ENCODE measurements around the gene OXCT1.
"Not testable (repeated sequence)": the region's sequence is repeated elsewhere in the genome, so short reads cannot be mapped to it uniquely, and the experiment has no call there.

Gene OXCT1

DNA sequence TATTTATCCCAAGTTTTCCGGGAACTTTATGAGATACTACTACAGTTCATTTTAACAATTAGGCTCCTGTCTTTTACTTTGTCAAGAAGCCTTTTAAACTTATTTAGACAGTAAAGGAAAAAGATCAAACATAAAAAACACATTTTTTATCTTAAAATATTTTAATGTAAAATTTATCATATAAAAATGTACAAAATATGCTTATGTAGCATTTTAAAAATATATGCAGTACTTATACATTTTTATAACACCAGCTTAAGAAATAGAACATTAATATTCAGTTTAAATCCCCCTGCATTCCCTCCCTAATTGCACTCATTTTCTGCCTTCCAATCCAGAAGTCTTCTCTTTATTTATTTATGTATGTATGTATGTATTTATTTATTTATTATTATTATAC is 24.5 kb downstream of the OXCT1 start:
- not testable (repeated sequence) for H3K27ac ChIP-seq (ENCODE audit: low read length); H3K4me3 ChIP-seq (ENCODE audit: low read length in 2 of 2); H3K27me3 ChIP-seq (ENCODE audit: control insufficient read depth in 1 of 2, insufficient read depth in 2 of 2, low read length in 2 of 2); H3K9me3 ChIP-seq (ENCODE audit: control insufficient read depth in 2 of 2, low read length in 2 of 2); H3K9ac ChIP-seq (ENCODE audit: low read length in 2 of 2); H3K4me1 ChIP-seq (ENCODE audit: control insufficient read depth, insufficient read depth, low read length)
- H3K36me3 ChIP-seq (ENCODE audit: control insufficient read depth in 2 of 2, insufficient read depth in 2 of 2, low read length in 2 of 2), result peaks cover 16 to 19% of the 10 kb centered on the region in 2 donors

DNA sequence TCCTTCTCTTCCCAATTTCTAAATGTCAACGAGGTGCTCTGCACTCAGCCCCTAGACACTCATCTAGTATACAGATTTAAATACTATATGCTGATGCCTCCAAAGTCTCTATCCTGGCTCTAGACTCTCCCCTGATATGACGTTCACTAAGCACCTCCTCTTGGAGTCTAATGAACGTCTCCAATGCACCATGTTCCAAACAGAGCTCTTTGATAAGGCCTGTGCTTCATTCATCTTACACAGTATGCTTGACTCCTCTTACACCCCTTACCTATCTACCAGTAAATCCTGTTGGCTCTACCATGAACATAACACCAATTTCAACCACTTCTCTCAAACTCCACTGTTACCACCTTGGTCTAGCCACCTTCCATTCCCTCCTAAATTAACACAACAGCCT is 25.7 kb downstream of the OXCT1 start:
- H3K9me3 ChIP-seq (ENCODE audit: control insufficient read depth in 2 of 2, low read length in 2 of 2), result no peaks in the 10 kb centered on the region
- no peak overlapping the region for H3K27ac ChIP-seq (ENCODE audit: low read length)
- H3K4me3 ChIP-seq (ENCODE audit: low read length in 2 of 2), result no peak overlapping the region
- peaks cover 10 to 15% of the 10 kb centered on the region in 2 donors for H3K36me3 ChIP-seq (ENCODE audit: control insufficient read depth in 2 of 2, insufficient read depth in 2 of 2, low read length in 2 of 2)
- no peaks in the 10 kb centered on the region for H3K4me1 ChIP-seq (ENCODE audit: control insufficient read depth, insufficient read depth, low read length)
- no peaks in the 10 kb centered on the region for H3K27me3 ChIP-seq (ENCODE audit: control insufficient read depth in 1 of 2, insufficient read depth in 2 of 2, low read length in 2 of 2)
- no peak overlapping the region for H3K9ac ChIP-seq (ENCODE audit: low read length in 2 of 2)

DNA sequence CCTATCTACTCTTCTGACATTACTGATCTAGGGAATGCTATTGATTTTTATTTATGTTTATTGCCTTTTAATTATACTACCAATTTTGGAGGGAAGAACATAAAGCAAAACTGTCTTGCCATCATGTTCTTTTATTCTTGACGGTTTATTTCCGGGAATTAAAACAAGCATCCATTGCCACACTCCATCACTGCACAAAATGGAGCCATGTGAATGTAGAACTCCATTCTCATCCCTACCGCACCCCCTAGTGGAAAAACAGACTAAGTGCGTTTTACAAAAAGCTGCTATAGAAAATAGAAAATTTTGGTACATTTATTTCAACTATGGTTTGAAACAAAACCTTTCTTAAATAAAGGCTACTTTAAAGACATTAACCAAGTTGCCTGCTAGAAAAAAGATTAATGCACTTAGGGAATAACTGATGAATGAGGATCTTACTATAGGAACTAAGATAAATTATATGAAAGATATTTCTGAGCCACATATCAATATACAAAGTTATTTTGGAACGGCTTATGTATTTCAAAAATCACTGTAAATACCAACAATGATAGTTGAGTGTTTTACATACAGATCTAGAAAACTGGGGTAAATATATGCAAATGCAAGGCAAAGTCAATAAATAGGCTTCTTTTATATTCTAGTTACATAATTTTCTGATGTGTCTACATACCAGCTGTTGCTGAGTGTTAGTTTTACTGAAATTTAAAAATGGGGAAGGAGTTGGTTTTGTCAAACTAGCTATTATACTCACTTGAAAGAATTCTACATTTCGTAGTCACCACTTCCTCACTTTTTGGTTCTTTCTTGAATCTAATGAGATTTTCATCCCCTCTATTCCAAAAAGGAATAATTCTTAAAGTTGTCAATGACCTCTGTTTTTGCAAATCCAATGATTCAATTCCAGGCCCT is 26.5 kb downstream of the OXCT1 start:
- Histone ChIP-seq H3K4me3 (ENCODE audit: low read length in 2 of 2) (no peak overlapping the region), H3K9ac (ENCODE audit: low read length in 2 of 2) (no peak overlapping the region), H3K27me3 (ENCODE audit: control insufficient read depth in 1 of 2, insufficient read depth in 2 of 2, low read length in 2 of 2) (no peaks in the 10 kb centered on the region), H3K4me1 (ENCODE audit: control insufficient read depth, insufficient read depth, low read length) (no peaks in the 10 kb centered on the region), H3K9me3 (ENCODE audit: control insufficient read depth in 2 of 2, low read length in 2 of 2) (no peaks in the 10 kb centered on the region), H3K36me3 (ENCODE audit: control insufficient read depth in 2 of 2, insufficient read depth in 2 of 2, low read length in 2 of 2) (peaks cover 4 to 7% of the 10 kb centered on the region in 2 donors), H3K27ac (ENCODE audit: low read length) (no peak overlapping the region)

DNA sequence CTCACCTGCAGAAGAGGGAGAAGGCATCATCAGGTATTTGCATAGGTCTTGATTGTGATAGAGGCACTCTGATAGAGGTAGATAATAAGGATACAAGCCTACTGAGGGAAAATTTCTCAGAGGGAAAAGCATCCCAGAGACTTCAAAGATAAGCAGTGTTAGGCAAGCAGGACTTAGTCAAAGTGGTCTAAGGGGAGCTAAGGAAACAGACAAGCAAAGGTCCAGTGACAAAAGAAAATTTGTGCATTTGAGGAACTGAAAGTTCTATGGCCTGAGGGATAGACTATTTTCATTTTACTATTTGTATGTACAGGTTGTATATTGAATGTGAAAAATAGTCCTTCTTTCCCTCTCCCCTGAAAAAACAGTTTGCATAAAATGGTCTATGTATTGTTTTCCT is 27.4 kb downstream of the OXCT1 start:
- no peak overlapping the region for H3K9ac ChIP-seq (ENCODE audit: low read length in 2 of 2)
- H3K36me3 ChIP-seq (ENCODE audit: control insufficient read depth in 2 of 2, insufficient read depth in 2 of 2, low read length in 2 of 2), result peaks cover 4 to 7% of the 10 kb centered on the region in 2 donors
- H3K4me3 ChIP-seq (ENCODE audit: low read length in 2 of 2), result no peak overlapping the region
- H3K27ac ChIP-seq (ENCODE audit: low read length), result no peak overlapping the region
- H3K9me3 ChIP-seq (ENCODE audit: control insufficient read depth in 2 of 2, low read length in 2 of 2), result no peaks in the 10 kb centered on the region
- H3K27me3 ChIP-seq (ENCODE audit: control insufficient read depth in 1 of 2, insufficient read depth in 2 of 2, low read length in 2 of 2), result no peaks in the 10 kb centered on the region
- no peaks in the 10 kb centered on the region for H3K4me1 ChIP-seq (ENCODE audit: control insufficient read depth, insufficient read depth, low read length)

DNA sequence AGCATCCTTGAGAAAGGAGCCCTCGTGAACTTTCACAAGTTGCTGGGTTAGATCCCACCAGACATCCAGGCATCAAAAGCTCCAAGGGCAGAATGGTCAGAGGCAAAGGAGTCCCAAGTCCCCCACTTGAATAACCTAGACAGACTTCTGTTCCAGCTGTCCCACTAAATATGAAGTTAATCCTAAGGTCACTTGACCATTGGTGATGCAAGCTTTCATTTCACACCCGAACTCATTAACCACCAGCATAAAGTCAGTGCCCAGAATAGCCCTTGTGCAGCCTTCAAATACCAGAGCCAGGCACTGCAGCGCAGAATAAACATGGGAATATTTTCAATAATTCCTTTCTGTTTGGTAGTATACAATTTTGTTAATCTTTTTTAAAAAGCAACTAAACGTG is 28.9 kb downstream of the OXCT1 start:
- H3K4me1 ChIP-seq (ENCODE audit: control insufficient read depth, insufficient read depth, low read length), result peaks cover 2% of the 10 kb centered on the region
- H3K36me3 ChIP-seq (ENCODE audit: control insufficient read depth in 2 of 2, insufficient read depth in 2 of 2, low read length in 2 of 2), result peaks cover 4 to 7% of the 10 kb centered on the region in 2 donors
- H3K4me3 ChIP-seq (ENCODE audit: low read length in 2 of 2), result no peak overlapping the region
- no peak overlapping the region for H3K9ac ChIP-seq (ENCODE audit: low read length in 2 of 2)
- no peaks in the 10 kb centered on the region for H3K9me3 ChIP-seq (ENCODE audit: control insufficient read depth in 2 of 2, low read length in 2 of 2)
- H3K27ac ChIP-seq (ENCODE audit: low read length), result no peak overlapping the region
- no peaks in the 10 kb centered on the region for H3K27me3 ChIP-seq (ENCODE audit: control insufficient read depth in 1 of 2, insufficient read depth in 2 of 2, low read length in 2 of 2)

DNA sequence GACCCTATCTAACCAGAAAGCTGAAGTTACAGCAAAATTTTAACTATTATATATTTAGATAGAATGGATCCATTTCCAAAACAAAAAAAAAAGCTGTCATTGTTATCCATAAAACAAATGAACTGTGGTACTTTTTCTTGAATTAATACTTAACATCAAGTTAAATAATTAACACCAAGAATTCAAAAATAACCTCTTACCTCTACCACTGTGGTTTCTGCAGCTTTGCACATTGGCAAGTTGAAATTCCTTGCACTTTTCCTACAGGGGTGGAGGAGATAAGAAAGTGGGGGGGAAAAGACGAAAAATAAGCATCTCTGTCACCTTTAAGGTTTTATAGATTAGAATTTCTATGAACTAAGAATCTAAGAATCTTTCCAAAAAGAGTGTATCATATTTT is 30.0 kb downstream of the OXCT1 start:
- no peak overlapping the region for H3K27ac ChIP-seq (ENCODE audit: low read length)
- H3K4me1 ChIP-seq (ENCODE audit: control insufficient read depth, insufficient read depth, low read length), result peaks cover 6% of the 10 kb centered on the region
- no peaks in the 10 kb centered on the region for H3K9me3 ChIP-seq (ENCODE audit: control insufficient read depth in 2 of 2, low read length in 2 of 2)
- no peak overlapping the region for H3K4me3 ChIP-seq (ENCODE audit: low read length in 2 of 2)
- H3K36me3 ChIP-seq (ENCODE audit: control insufficient read depth in 2 of 2, insufficient read depth in 2 of 2, low read length in 2 of 2), result peaks cover 4 to 7% of the 10 kb centered on the region in 2 donors
- H3K27me3 ChIP-seq (ENCODE audit: control insufficient read depth in 1 of 2, insufficient read depth in 2 of 2, low read length in 2 of 2), result no peaks in the 10 kb centered on the region
- no peak overlapping the region for H3K9ac ChIP-seq (ENCODE audit: low read length in 2 of 2)

DNA sequence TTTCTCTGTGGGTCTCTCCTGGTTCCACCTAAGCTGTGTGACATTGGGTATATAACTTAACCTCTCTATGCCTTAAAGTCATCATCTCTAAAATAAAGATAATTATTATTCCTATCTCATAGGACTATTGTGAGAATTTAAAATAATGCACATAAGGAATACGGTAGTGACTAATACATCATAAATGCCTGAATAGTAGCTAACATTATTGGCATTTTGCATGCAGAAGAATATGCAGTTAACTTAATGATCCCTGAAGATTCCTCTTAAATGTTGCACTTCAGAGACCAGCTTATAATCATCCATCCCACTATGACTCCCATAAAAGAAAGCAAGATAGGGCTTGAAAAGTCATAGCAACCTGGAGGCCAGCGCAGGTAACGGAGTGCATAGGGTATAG is 32.4 kb downstream of the OXCT1 start:
- H3K36me3 ChIP-seq (ENCODE audit: control insufficient read depth in 2 of 2, insufficient read depth in 2 of 2, low read length in 2 of 2), result peaks cover 0 to 7% of the 10 kb centered on the region in 2 donors
- H3K9ac ChIP-seq (ENCODE audit: low read length in 2 of 2), result no peak overlapping the region
- no peak overlapping the region for H3K27ac ChIP-seq (ENCODE audit: low read length)
- H3K9me3 ChIP-seq (ENCODE audit: control insufficient read depth in 2 of 2, low read length in 2 of 2), result no peaks in the 10 kb centered on the region
- H3K4me3 ChIP-seq (ENCODE audit: low read length in 2 of 2), result no peak overlapping the region
- H3K4me1 ChIP-seq (ENCODE audit: control insufficient read depth, insufficient read depth, low read length), result peaks cover 6% of the 10 kb centered on the region
- H3K27me3 ChIP-seq (ENCODE audit: control insufficient read depth in 1 of 2, insufficient read depth in 2 of 2, low read length in 2 of 2), result no peaks in the 10 kb centered on the region

DNA sequence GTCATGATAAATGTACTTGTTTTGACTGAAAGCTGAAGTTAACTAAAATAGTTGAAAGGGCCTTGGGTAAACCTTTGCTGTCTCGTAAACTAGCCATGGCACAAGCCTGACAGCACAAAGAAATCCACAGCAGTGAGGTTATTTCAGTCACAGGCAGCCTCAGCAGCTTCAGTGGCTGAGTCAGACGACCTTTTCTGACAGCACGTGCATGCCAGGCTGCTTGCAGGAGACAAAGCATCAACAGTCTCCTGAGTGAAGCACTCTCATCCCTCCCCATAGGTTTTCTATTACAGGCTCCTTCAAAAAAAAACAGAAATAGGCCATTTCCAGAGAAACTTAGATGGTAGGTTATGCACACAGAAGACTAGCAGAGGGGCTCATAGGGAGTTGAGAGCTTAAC is 34.6 kb downstream of the OXCT1 start:
- Histone ChIP-seq H3K9me3 (ENCODE audit: control insufficient read depth in 2 of 2, low read length in 2 of 2) (no peaks in the 10 kb centered on the region), H3K27me3 (ENCODE audit: control insufficient read depth in 1 of 2, insufficient read depth in 2 of 2, low read length in 2 of 2) (no peaks in the 10 kb centered on the region), H3K27ac (ENCODE audit: low read length) (no peak overlapping the region), H3K4me3 (ENCODE audit: low read length in 2 of 2) (no peak overlapping the region), H3K36me3 (ENCODE audit: control insufficient read depth in 2 of 2, insufficient read depth in 2 of 2, low read length in 2 of 2) (peaks cover 3 to 4% of the 10 kb centered on the region in 2 donors), H3K4me1 (ENCODE audit: control insufficient read depth, insufficient read depth, low read length) (peaks cover 6% of the 10 kb centered on the region), H3K9ac (ENCODE audit: low read length in 2 of 2) (no peak overlapping the region)

DNA sequence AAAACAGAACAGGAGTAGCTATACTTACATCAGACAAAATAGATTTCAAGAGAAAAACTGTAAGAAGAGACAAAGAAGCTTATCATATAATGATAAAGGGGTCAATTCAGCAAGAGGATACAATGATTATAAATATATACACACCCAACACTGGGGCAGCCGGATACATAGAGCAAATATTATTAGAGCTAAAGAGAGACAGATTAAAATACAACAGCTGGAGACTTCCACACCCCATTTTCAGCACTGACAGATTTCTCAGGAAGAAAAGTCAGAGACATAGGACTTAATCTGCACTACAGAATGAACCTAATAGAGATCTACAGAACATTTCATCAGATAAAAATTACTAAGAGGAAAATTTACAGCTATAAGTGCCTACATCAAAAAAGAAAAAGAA is 35.7 kb downstream of the OXCT1 start:
- no peaks in the 10 kb centered on the region for H3K27me3 ChIP-seq (ENCODE audit: control insufficient read depth in 1 of 2, insufficient read depth in 2 of 2, low read length in 2 of 2)
- H3K36me3 ChIP-seq (ENCODE audit: control insufficient read depth in 2 of 2, insufficient read depth in 2 of 2, low read length in 2 of 2), result peaks cover 4% of the 10 kb centered on the region in 2 donors
- peaks cover 6% of the 10 kb centered on the region for H3K4me1 ChIP-seq (ENCODE audit: control insufficient read depth, insufficient read depth, low read length)
- no peaks in the 10 kb centered on the region for H3K9me3 ChIP-seq (ENCODE audit: control insufficient read depth in 2 of 2, low read length in 2 of 2)
- H3K9ac ChIP-seq (ENCODE audit: low read length in 2 of 2), result no peak overlapping the region
- no peak overlapping the region for H3K4me3 ChIP-seq (ENCODE audit: low read length in 2 of 2)
- no peak overlapping the region for H3K27ac ChIP-seq (ENCODE audit: low read length)

DNA sequence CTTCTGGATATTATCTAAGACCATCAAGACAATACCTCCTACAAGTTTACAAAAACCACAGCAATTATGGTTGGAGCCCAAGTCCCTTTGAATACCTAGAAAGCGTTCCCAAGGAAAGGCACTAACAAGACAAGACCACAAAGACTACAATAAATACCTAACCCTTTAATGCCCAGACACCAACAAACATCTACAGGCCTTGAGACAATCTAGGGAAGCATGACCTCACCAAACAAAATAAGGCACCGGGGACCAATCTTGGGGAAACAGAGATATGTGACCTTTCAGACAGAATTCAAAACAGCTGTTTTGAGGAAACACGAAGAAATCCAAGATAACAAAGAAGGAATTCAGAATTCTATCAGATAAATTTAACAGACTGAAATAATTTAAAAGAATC is 37.8 kb downstream of the OXCT1 start:
- Histone ChIP-seq H3K4me3 (ENCODE audit: low read length in 2 of 2) (no peak overlapping the region), H3K36me3 (ENCODE audit: control insufficient read depth in 2 of 2, insufficient read depth in 2 of 2, low read length in 2 of 2) (peaks cover 4% of the 10 kb centered on the region in 2 donors), H3K4me1 (ENCODE audit: control insufficient read depth, insufficient read depth, low read length) (peaks cover 6% of the 10 kb centered on the region)

DNA sequence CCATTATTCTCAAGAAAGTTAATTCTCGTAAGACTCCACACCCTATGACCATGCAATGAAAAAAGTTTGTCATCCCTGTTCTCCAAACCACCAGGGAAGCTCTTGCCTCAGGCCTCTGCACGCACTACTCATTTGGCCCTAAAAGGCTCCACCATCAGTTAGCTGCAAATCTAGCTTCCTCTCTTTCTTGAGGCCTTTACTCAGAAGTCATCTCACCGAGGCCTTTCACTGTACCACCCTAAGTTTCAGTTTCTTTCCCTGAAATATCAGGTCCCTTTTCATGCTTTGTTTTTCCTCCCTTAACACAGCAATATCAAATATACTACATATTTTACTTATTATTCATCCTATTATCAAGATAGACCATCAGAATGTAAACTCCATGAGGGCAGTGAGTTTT is 39.1 kb downstream of the OXCT1 start:
- Histone ChIP-seq H3K9me3 (ENCODE audit: control insufficient read depth in 2 of 2, low read length in 2 of 2) (no peaks in the 10 kb centered on the region), H3K27me3 (ENCODE audit: control insufficient read depth in 1 of 2, insufficient read depth in 2 of 2, low read length in 2 of 2) (no peaks in the 10 kb centered on the region), H3K4me1 (ENCODE audit: control insufficient read depth, insufficient read depth, low read length) (peaks cover 3% of the 10 kb centered on the region), H3K4me3 (ENCODE audit: low read length in 2 of 2) (no peak overlapping the region), H3K27ac (ENCODE audit: low read length) (no peak overlapping the region), H3K36me3 (ENCODE audit: control insufficient read depth in 2 of 2, insufficient read depth in 2 of 2, low read length in 2 of 2) (peaks cover 4% of the 10 kb centered on the region in 2 donors), H3K9ac (ENCODE audit: low read length in 2 of 2) (no peak overlapping the region)

More for the DNA sequence above, 37.8 kb downstream of the OXCT1 start:
- Histone ChIP-seq H3K27me3 (ENCODE audit: control insufficient read depth in 1 of 2, insufficient read depth in 2 of 2, low read length in 2 of 2) (no peaks in the 10 kb centered on the region), H3K27ac (ENCODE audit: low read length) (no peak overlapping the region), H3K9ac (ENCODE audit: low read length in 2 of 2) (no peak overlapping the region), H3K9me3 (ENCODE audit: control insufficient read depth in 2 of 2, low read length in 2 of 2) (no peaks in the 10 kb centered on the region)
